Neural progenitor cell (in vitro differentiated cells): ENCODE data around the gene SLC36A2.

Experiments used
- EZH2 ChIP-seq: fragments of 200-600 bp; sonication (generic); IDR thresholded peaks from 2 replicates; pipeline ENCODE4 v1.6.1; 2017; ENCODE audit warnings: antibody characterized with exemption, mild to moderate bottlenecking, moderate library complexity
- EZH2phosphoT487 ChIP-seq: fragments of 200-600 bp; sonication (generic); IDR thresholded peaks from 2 replicates; pipeline ENCODE4 v1.6.1; 2017; ENCODE audit warnings: antibody characterized with exemption
- TF ChIP-seq, protein P1 (sequence below): fragments of 200-600 bp; sonication (generic); IDR thresholded peaks from 2 replicates; pipeline ENCODE4 v1.5.1; 2017; ENCODE audit warnings: antibody characterized with exemption, mild to moderate bottlenecking

DNA sequence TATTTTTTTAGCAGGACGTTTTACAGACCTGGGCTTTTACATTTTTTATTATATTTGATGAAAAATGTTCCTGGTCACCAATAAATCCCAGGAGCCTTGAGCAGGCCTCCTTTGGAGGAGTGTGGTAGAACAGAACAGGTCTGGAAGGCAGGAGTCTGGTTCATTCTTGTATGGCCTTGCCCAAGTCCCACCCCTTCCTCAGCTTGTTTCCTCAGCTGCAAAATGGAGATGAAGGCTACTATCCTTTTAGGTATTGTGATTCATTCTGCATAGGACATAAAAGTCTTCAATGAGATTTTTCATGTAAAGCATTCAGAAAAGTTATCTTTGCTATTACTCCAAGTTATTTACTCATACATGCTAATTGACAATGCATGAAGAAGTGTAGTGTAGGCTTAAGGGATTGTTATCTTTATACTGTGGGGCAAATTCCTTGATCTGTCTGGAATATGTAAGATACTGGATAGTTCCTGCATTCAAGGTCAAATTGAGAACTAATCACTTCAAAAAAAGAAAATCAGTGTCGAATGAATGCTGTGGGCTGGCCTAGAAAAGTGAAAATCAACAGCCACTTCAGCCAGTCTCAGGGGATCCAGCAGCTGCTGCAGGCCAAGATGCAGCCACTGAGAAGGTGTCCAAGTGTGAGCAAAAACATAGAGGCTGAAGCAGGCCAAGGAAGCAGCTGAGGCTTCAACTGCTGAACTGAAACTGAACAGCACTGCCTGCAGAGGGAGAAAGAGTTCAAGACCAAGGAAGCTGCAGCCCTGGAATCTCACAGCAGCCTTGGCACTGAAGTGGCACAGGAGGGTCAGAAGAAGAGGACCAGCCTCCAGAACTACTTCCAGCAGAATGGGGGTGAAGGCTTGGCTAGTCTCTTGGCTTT lies 28.3 kb downstream of the SLC36A2 start:
- TF ChIP-seq, protein P1, sequence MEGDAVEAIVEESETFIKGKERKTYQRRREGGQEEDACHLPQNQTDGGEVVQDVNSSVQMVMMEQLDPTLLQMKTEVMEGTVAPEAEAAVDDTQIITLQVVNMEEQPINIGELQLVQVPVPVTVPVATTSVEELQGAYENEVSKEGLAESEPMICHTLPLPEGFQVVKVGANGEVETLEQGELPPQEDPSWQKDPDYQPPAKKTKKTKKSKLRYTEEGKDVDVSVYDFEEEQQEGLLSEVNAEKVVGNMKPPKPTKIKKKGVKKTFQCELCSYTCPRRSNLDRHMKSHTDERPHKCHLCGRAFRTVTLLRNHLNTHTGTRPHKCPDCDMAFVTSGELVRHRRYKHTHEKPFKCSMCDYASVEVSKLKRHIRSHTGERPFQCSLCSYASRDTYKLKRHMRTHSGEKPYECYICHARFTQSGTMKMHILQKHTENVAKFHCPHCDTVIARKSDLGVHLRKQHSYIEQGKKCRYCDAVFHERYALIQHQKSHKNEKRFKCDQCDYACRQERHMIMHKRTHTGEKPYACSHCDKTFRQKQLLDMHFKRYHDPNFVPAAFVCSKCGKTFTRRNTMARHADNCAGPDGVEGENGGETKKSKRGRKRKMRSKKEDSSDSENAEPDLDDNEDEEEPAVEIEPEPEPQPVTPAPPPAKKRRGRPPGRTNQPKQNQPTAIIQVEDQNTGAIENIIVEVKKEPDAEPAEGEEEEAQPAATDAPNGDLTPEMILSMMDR, result no peak
- TF ChIP-seq EZH2phosphoT487 (no peak), EZH2 (no peak)
